GM12878 (cell line): ENCODE results near the gene TOM1L2. TPM values are rescaled to one million over a fixed set of nuclear protein-coding genes. Genes with fewer than 3 reads are reported as not detected.

Experiments
- ATAC-seq: fragments of 200-7000 bp; cut with Tn5 transposase; 3 replicates; pipeline ENCODE4 v1.9.1; 2020; ENCODE audit warnings: mild to moderate bottlenecking, moderate library complexity
- BruUV-seq: library from RNA; stranded (reverse); fragments of 400-500 nt; replicated peaks from 2 replicates; lab custom pipeline; 2021; lab: Mats Ljungman, UMichigan
- CTCF ChIA-PET: fragments of 300-600 bp; sonication (Branson Sonifier 250); formaldehyde crosslinking; extraction: SDS; loops from one replicate; lab custom pipeline; 2021; ENCODE audit warnings: inconsistent platforms; lab: Yijun Ruan, JAX
- POLR2A ChIA-PET: fragments of 350-600 bp; formaldehyde crosslinking; extraction: SDS; loops from one replicate; lab custom pipeline; 2021; ENCODE audit warnings: inconsistent platforms; lab: Charles Lee
- RAD21 ChIA-PET: fragments of 300-600 bp; sonication (Branson Sonifier 250); formaldehyde crosslinking; loops from one replicate; lab custom pipeline; 2023; ENCODE audit warnings: antibody characterized with exemption; ENCODE audit not compliant: unreplicated experiment; lab: Charles Lee
- SMC1A ChIA-PET: fragments of 300-600 bp; sonication (Branson Sonifier 250); formaldehyde crosslinking; loops from one replicate; lab custom pipeline; 2023; ENCODE audit not compliant: unreplicated experiment, uncharacterized antibody; lab: Charles Lee
- DNase-seq: peaks from one replicate; pipeline ENCODE4 v3.0.0-alpha.2; 2011; ENCODE audit warnings: low read depth, low spot score
- FAIRE-seq: peaks from 3 replicates; lab custom pipeline; 2011; peaks lifted over from hg19 to GRCh38; lab: Jason Lieb, UNC
- H2AFZ ChIP-seq: 2 replicates; pipeline ENCODE4 v1.6.0; 2011; ENCODE audit warnings: low read depth, low read length, control low read depth; ENCODE audit not compliant: control insufficient read depth
- H3K27ac ChIP-seq: 2 replicates; pipeline ENCODE4 v1.5.1; 2011; ENCODE audit warnings: control low read depth; ENCODE audit not compliant: control insufficient read depth, insufficient read depth
- H3K27me3 ChIP-seq, 2 experiments: replicated peaks in 1 of 2; 2 replicates each; pipeline versions ENCODE4 v1.6.0 to v1.6.1; 2011; ENCODE audit warnings: low read length in 1 of 2; ENCODE audit not compliant: control insufficient read depth in 2 of 2, insufficient read depth in 2 of 2
- H3K36me3 ChIP-seq, 2 experiments: 2 replicates each; pipeline ENCODE4 v1.5.1; 2011; ENCODE audit warnings: low read length in 1 of 2; ENCODE audit not compliant: control insufficient read depth in 2 of 2, insufficient read depth in 2 of 2
- H3K4me1 ChIP-seq: 2 replicates; pipeline ENCODE4 v1.6.1; 2011; ENCODE audit warnings: mild to moderate bottlenecking, low read length, moderate library complexity, mixed read lengths; ENCODE audit not compliant: control insufficient read depth, insufficient read depth
- H3K4me2 ChIP-seq: 2 replicates; pipeline ENCODE4 v1.6.0; 2011; ENCODE audit warnings: control low read depth; ENCODE audit not compliant: control insufficient read depth, insufficient read depth
- H3K4me3 ChIP-seq: fragments of 200-600 bp; sonication (generic); 2 replicates; pipeline ENCODE4 v1.5.1; 2016
- H3K79me2 ChIP-seq: 2 replicates; pipeline ENCODE4 v1.6.0; 2011; ENCODE audit warnings: low read length; ENCODE audit not compliant: control insufficient read depth, insufficient read depth
- H3K9ac ChIP-seq: 2 replicates; pipeline ENCODE4 v1.8.0; 2011; ENCODE audit warnings: low read length, control low read depth, mixed read lengths; ENCODE audit not compliant: control insufficient read depth, insufficient read depth
- H3K9me3 ChIP-seq: replicated peaks from 3 replicates; pipeline ENCODE4 v1.5.1; 2011; ENCODE audit warnings: mild to moderate bottlenecking, low read length; ENCODE audit not compliant: control insufficient read depth, insufficient read depth
- H4K20me1 ChIP-seq: 2 replicates; pipeline ENCODE4 v1.6.0; 2011; ENCODE audit not compliant: control insufficient read depth, insufficient read depth
- BMI1 ChIP-seq: fragments of 450-650 bp; IDR thresholded peaks from 2 replicates; pipeline ENCODE4 v1.6.1; 2016; ENCODE audit warnings: mild to moderate bottlenecking, moderate library complexity, borderline replicate concordance
- CHD1 ChIP-seq: IDR thresholded peaks from 2 replicates; pipeline ENCODE4 v1.6.1; 2012; ENCODE audit warnings: low read depth, low read length, improper control_type of control experiment
- EGR1 ChIP-seq, 2 experiments: IDR thresholded peaks; 1 replicate in 1 of 2; 2 replicates in 1 of 2; pipeline ENCODE4 v1.6.1; 2011 to 2012; ENCODE audit warnings: low read depth in 2 of 2, low read length in 2 of 2, borderline replicate concordance in 1 of 2, mild to moderate bottlenecking in 1 of 2, moderate library complexity in 1 of 2
- IRF4 ChIP-seq: IDR thresholded peaks from 2 replicates; pipeline ENCODE4 v1.6.1; 2011; ENCODE audit warnings: low read depth, low read length
- MEF2B ChIP-seq: fragments of 450-650 bp; IDR thresholded peaks from 2 replicates; pipeline ENCODE4 v1.6.1; 2018; ENCODE audit warnings: mild to moderate bottlenecking, moderate library complexity; ENCODE audit not compliant: partially characterized antibody, poor library complexity, severe bottlenecking
- SRF ChIP-seq, 2 experiments: IDR thresholded peaks; 2 replicates each; pipeline ENCODE4 v1.6.1; 2011; ENCODE audit warnings: low read depth in 2 of 2, low read length in 2 of 2, mild to moderate bottlenecking in 1 of 2, moderate library complexity in 1 of 2
- WGBS: methylation state at CpG from one replicate; pipeline ENCODE4 v1.1.6; 2016; ENCODE audit warnings: low lambda C conversion rate; ENCODE audit not compliant: insufficient replicate concordance, insufficient coverage; ENCODE audit errors: missing lambda C conversion rate; 5-methylcytosine and 5-hydroxymethylcytosine counted together
- in situ Hi-C: fragments of 300-500 bp; cut with MboI; formaldehyde crosslinking; loops from 9 replicates; pipeline ENCODE4 v1.14.3; 2018; ENCODE audit warnings: mixed read lengths
- intact Hi-C: fragments of 100-400 bp; cut with micrococcal nuclease; formaldehyde crosslinking; loops from one replicate; pipeline ENCODE4 v1.14.2; 2022; ENCODE audit not compliant: unreplicated experiment
- polyA plus RNA-seq, 11 experiments: library from polyadenylated mRNA; depleted of rRNA in 4 of 11; unstranded in 6 of 11; stranded (reverse) in 5 of 11; fragments of >200 nt; fragmentation: Nextera tagmentation in 4 of 11; fragmentation: Illumina TruSeq in 1 of 11; extraction: Ambion mirVana in 4 of 11; extraction: Trizol in 1 of 11; gene quantifications; 1 replicate in 1 of 11; 2 replicates in 10 of 11; pipeline versions ENCODE4 v1.2.1 to v1.2.3, GENCODE V29; 2011 to 2016; ENCODE audit warnings: inconsistent platforms in 2 of 11, missing spikeins in 2 of 11, low read depth in 1 of 11
- total RNA-seq, 4 experiments: library from RNA; depleted of rRNA in 3 of 4; stranded (reverse); fragments of >200 nt in 3 of 4; fragmentation: Illumina TruSeq in 1 of 4; extraction: Trizol in 1 of 4; gene quantifications; 2 replicates each; pipeline versions ENCODE4 v1.2.1 to v1.2.3, GENCODE V29; 2013 to 2021
- TF ChIP-seq, protein P1 (sequence below): fragments of 150-350 bp; IDR thresholded peaks from 2 replicates; pipeline ENCODE4 v1.6.1; 2016; ENCODE audit warnings: low read depth, low read length
- TF ChIP-seq, protein P2 (sequence below): IDR thresholded peaks from 2 replicates; pipeline ENCODE4 v1.6.1; 2011; ENCODE audit warnings: borderline replicate concordance, low read depth, mild to moderate bottlenecking, moderate library complexity, low read length; ENCODE audit not compliant: insufficient read depth, poor library complexity, severe bottlenecking
- TF ChIP-seq, protein P3 (sequence below): fragments of 450-650 bp; formaldehyde crosslinking; IDR thresholded peaks from 2 replicates; pipeline ENCODE4 v1.4.0; 2022; ENCODE audit warnings: mild to moderate bottlenecking, moderate library complexity

Gene TOM1L2
- total and polyA plus RNA-seq, 10 of the 15 experiments (the other 5 are each of a cell fraction or from before 2014, with no cell fraction given): 0.19 to 19.2 (median 8.1) TPM

DNA sequence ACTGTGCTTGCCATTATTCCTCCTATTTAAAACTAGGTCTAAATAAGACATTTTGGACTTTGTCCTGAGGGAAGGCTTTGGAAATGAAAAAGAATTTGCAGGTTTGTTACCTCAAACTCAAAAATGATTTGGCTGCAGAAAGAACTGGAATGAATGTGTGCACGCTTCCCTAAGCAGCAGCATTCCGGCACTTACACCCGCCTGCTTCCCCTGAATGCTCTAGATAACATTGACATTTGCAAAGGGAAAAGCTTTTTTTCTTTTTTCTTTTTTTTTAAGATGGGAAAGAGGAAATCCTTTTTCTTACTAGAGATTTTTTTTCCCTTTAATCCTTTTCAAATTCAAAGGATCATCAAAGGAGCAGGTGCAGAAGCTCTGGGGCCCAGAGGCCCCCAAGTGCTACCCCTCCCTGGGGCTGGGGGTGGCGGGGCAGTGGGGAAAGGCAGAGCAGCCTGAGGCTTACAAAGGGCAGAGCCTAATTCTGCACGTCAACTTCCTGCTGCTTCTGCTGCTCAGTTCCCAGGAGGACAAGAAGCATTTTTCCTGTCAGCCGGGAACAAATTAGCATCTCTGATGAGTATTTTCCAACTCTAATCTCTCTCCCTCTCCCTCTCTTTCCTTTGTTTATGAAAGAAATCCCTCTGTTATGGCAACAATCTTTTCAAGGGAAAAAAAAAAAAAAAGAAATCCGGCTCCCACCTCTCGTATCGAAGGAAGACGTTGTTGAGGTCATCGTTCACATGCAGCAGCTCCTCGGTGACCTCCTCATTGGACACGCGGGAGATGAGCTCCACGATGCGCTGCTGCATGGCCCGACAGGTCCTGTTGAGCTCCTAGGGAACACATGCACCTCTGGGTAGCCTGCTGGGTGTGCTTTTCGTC, 103.3 kb downstream of the TOM1L2 start:
- intact Hi-C loops: no loop called here

More for the DNA sequence above, 103.3 kb downstream of the TOM1L2 start:
- Histone ChIP-seq H4K20me1 (no peaks in the 10 kb centered on the region), H3K36me3 (no peaks in the 10 kb centered on the region; a peak in 1 of 4 replicates), H3K79me2 (no peaks in the 10 kb centered on the region), H3K27me3 (no peaks in the 10 kb centered on the region), H3K4me2 (no peak overlapping the region), H3K9me3 (no peaks in the 10 kb centered on the region), H3K9ac (no peak overlapping the region), H3K4me3 (no peak overlapping the region), H2AFZ (no peak overlapping the region), H3K4me1 (no peaks in the 10 kb centered on the region), H3K27ac (no peak overlapping the region)
- ChIA-PET SMC1A (interaction anchor here (0.7 kb wide), 1 partner anchor 275 kb away, joined by 5 read pairs; no protein-coding TSS in a partner anchor), CTCF (interaction anchor here (0.8 to 2.7 kb wide), 2 partner anchors 12 to 50 kb away, joined by 3 to 16 read pairs; no protein-coding TSS in a partner anchor), POLR2A (no interaction called here), RAD21 (interaction anchor here (1.4 kb wide), 1 partner anchor 165 kb away, joined by 4 read pairs; no protein-coding TSS in a partner anchor)
- 88% methylated on average over 18 of the region's 18 CpGs for WGBS
- BruUV-seq: no TSS peak
- ATAC-seq: no peak
- no peak for TF ChIP-seq MEF2B
- TF ChIP-seq, protein P1, sequence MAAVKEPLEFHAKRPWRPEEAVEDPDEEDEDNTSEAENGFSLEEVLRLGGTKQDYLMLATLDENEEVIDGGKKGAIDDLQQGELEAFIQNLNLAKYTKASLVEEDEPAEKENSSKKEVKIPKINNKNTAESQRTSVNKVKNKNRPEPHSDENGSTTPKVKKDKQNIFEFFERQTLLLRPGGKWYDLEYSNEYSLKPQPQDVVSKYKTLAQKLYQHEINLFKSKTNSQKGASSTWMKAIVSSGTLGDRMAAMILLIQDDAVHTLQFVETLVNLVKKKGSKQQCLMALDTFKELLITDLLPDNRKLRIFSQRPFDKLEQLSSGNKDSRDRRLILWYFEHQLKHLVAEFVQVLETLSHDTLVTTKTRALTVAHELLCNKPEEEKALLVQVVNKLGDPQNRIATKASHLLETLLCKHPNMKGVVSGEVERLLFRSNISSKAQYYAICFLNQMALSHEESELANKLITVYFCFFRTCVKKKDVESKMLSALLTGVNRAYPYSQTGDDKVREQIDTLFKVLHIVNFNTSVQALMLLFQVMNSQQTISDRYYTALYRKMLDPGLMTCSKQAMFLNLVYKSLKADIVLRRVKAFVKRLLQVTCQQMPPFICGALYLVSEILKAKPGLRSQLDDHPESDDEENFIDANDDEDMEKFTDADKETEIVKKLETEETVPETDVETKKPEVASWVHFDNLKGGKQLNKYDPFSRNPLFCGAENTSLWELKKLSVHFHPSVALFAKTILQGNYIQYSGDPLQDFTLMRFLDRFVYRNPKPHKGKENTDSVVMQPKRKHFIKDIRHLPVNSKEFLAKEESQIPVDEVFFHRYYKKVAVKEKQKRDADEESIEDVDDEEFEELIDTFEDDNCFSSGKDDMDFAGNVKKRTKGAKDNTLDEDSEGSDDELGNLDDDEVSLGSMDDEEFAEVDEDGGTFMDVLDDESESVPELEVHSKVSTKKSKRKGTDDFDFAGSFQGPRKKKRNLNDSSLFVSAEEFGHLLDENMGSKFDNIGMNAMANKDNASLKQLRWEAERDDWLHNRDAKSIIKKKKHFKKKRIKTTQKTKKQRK: no peak
- TF ChIP-seq CHD1: no peak
- TF ChIP-seq, protein P2, sequence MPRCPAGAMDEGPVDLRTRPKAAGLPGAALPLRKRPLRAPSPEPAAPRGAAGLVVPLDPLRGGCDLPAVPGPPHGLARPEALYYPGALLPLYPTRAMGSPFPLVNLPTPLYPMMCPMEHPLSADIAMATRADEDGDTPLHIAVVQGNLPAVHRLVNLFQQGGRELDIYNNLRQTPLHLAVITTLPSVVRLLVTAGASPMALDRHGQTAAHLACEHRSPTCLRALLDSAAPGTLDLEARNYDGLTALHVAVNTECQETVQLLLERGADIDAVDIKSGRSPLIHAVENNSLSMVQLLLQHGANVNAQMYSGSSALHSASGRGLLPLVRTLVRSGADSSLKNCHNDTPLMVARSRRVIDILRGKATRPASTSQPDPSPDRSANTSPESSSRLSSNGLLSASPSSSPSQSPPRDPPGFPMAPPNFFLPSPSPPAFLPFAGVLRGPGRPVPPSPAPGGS: no peak
- TF ChIP-seq IRF4: no peak
- no peak for TF ChIP-seq EGR1 (IDR thresholded peaks at IDR 0.05; ENCODE audit: borderline replicate concordance in 1 of 2, low read depth in 2 of 2, low read length in 2 of 2)
- TF ChIP-seq, protein P3, sequence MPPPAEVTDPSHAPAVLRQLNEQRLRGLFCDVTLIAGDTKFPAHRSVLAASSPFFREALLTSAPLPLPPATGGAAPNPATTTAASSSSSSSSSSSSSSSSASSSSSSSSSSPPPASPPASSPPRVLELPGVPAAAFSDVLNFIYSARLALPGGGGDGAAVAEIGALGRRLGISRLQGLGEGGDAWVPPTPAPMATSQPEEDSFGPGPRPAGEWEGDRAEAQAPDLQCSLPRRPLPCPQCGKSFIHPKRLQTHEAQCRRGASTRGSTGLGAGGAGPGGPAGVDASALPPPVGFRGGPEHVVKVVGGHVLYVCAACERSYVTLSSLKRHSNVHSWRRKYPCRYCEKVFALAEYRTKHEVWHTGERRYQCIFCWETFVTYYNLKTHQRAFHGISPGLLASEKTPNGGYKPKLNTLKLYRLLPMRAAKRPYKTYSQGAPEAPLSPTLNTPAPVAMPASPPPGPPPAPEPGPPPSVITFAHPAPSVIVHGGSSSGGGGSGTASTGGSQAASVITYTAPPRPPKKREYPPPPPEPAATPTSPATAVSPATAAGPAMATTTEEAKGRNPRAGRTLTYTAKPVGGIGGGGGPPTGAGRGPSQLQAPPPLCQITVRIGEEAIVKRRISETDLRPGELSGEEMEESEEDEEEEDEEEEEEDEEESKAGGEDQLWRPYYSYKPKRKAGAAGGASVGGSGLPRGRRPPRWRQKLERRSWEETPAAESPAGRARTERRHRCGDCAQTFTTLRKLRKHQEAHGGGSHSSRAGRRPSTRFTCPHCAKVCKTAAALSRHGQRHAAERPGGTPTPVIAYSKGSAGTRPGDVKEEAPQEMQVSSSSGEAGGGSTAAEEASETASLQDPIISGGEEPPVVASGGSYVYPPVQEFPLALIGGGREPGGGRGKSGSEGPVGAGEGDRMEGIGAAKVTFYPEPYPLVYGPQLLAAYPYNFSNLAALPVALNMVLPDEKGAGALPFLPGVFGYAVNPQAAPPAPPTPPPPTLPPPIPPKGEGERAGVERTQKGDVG (CRISPR knock-in tag): no peak
- no peak for TF ChIP-seq BMI1
- TF ChIP-seq SRF (IDR thresholded peaks at IDR 0.05; ENCODE audit: low read depth in 2 of 2, low read length in 2 of 2): no peak
- in situ Hi-C loops: loop anchor here (10.0 kb wide), 1 partner anchor 514 kb away; no protein-coding TSS in a partner anchor
- DNase-seq: no peak
- FAIRE-seq: no peak
